Glutamatergic neuron (in vitro differentiated cells): ENCODE results near the gene CABLES2. TPM values are rescaled to one million over a fixed set of nuclear protein-coding genes. Genes with fewer than 3 reads are reported as not detected.
A peak's percentile ranks its signal among the peaks of the same experiment; 100 is the strongest.

Experiments
- DNase-seq: peaks from one replicate; pipeline ENCODE4 v3.0.0; 2022
- H3K27ac Mint-ChIP-seq: one replicate; pipeline ENCODE4 v1.8.0; 2020; ENCODE audit warnings: mild to moderate bottlenecking, mixed read lengths, inconsistent platforms; ENCODE audit not compliant: unreplicated experiment
- H3K27me3 Mint-ChIP-seq: one replicate; pipeline ENCODE4 v1.8.0; 2020; ENCODE audit warnings: mild to moderate bottlenecking, moderate library complexity, mixed read lengths, inconsistent platforms; ENCODE audit not compliant: unreplicated experiment
- H3K36me3 Mint-ChIP-seq: one replicate; pipeline ENCODE4 v1.8.0; 2020; ENCODE audit warnings: mild to moderate bottlenecking, mixed read lengths, inconsistent platforms; ENCODE audit not compliant: unreplicated experiment
- H3K4me1 Mint-ChIP-seq: one replicate; pipeline ENCODE4 v1.8.0; 2020; ENCODE audit warnings: mild to moderate bottlenecking, low read depth, mixed read lengths, inconsistent platforms; ENCODE audit not compliant: unreplicated experiment
- H3K4me3 Mint-ChIP-seq: one replicate; pipeline ENCODE4 v1.8.0; 2020; ENCODE audit warnings: mild to moderate bottlenecking, mixed read lengths, inconsistent platforms; ENCODE audit not compliant: unreplicated experiment
- H3K9me3 Mint-ChIP-seq: one replicate; pipeline ENCODE4 v1.8.0; 2020; ENCODE audit warnings: mild to moderate bottlenecking, moderate library complexity, mixed read lengths, inconsistent platforms; ENCODE audit not compliant: unreplicated experiment
- total RNA-seq: library from RNA; stranded (reverse); fragmentation: NEBNext Ultra II Directional; extraction: Animal tissue kit (Norgen Biotek cat#: 25700); gene quantifications from one replicate; pipeline ENCODE4 v1.2.1, GENCODE V29; 2021; ENCODE audit not compliant: unreplicated experiment
- TF ChIP-seq, protein P1 (sequence below): fragments of 200-600 bp; sonication (generic); IDR thresholded peaks from one replicate; pipeline ENCODE4 v1.5.0; 2021; ENCODE audit not compliant: partially characterized antibody, unreplicated experiment

Gene CABLES2
- total RNA-seq, 1 donor from 2014 or later, result 25.3 TPM

GRCh38 chr20:62387933-62388635 is 19.0 kb downstream of the CABLES2 start:
- Mint-ChIP-seq H3K4me3 (peak overlapping the region; percentile 99), H3K4me1 (peaks cover 14% of the 10 kb centered on the region), H3K36me3 (no peaks in the 10 kb centered on the region), H3K9me3 (peaks cover 11% of the 10 kb centered on the region), H3K27ac (peak overlapping the region; percentile 86), H3K27me3 (peaks cover 24% of the 10 kb centered on the region)
- TF ChIP-seq, protein P1, sequence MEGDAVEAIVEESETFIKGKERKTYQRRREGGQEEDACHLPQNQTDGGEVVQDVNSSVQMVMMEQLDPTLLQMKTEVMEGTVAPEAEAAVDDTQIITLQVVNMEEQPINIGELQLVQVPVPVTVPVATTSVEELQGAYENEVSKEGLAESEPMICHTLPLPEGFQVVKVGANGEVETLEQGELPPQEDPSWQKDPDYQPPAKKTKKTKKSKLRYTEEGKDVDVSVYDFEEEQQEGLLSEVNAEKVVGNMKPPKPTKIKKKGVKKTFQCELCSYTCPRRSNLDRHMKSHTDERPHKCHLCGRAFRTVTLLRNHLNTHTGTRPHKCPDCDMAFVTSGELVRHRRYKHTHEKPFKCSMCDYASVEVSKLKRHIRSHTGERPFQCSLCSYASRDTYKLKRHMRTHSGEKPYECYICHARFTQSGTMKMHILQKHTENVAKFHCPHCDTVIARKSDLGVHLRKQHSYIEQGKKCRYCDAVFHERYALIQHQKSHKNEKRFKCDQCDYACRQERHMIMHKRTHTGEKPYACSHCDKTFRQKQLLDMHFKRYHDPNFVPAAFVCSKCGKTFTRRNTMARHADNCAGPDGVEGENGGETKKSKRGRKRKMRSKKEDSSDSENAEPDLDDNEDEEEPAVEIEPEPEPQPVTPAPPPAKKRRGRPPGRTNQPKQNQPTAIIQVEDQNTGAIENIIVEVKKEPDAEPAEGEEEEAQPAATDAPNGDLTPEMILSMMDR, result no peak
- no peak for DNase-seq

- TF ChIP-seq, protein P1, result no peak
- no peak for DNase-seq
- Mint-ChIP-seq H3K36me3 (no peaks in the 10 kb centered on the region), H3K27me3 (peaks cover 24% of the 10 kb centered on the region), H3K4me1 (peaks cover 15% of the 10 kb centered on the region), H3K9me3 (peaks cover 11% of the 10 kb centered on the region), H3K4me3 (peak overlapping the region; percentile 99), H3K27ac (peak overlapping the region; percentile 86)
Observed at GRCh38 chr20:62387219-62387913, 19.7 kb downstream of the CABLES2 start.

GRCh38 chr20:62386383-62387218 is 20.5 kb downstream of the CABLES2 start, which contains the start of gene RPS21:
Gene RPS21 (plus strand): TSS chr20:62387103. CDS start chr20:62387339, 236 bp downstream.
- peak; percentile 92 for DNase-seq
- TF ChIP-seq, protein P1, result no peak
- peak within 1 kb of the TSS; percentile 99 for H3K4me3 Mint-ChIP-seq
- peaks cover 6% of the 10 kb centered on the region for H3K36me3 Mint-ChIP-seq
- H3K27me3 Mint-ChIP-seq, result peaks cover 22% of the 10 kb centered on the region
- H3K27ac Mint-ChIP-seq, result peak within 1 kb of the TSS; percentile 88
- H3K9me3 Mint-ChIP-seq, result peaks cover 14% of the 10 kb centered on the region
- peaks cover 19% of the 10 kb centered on the region for H3K4me1 Mint-ChIP-seq

DNA sequence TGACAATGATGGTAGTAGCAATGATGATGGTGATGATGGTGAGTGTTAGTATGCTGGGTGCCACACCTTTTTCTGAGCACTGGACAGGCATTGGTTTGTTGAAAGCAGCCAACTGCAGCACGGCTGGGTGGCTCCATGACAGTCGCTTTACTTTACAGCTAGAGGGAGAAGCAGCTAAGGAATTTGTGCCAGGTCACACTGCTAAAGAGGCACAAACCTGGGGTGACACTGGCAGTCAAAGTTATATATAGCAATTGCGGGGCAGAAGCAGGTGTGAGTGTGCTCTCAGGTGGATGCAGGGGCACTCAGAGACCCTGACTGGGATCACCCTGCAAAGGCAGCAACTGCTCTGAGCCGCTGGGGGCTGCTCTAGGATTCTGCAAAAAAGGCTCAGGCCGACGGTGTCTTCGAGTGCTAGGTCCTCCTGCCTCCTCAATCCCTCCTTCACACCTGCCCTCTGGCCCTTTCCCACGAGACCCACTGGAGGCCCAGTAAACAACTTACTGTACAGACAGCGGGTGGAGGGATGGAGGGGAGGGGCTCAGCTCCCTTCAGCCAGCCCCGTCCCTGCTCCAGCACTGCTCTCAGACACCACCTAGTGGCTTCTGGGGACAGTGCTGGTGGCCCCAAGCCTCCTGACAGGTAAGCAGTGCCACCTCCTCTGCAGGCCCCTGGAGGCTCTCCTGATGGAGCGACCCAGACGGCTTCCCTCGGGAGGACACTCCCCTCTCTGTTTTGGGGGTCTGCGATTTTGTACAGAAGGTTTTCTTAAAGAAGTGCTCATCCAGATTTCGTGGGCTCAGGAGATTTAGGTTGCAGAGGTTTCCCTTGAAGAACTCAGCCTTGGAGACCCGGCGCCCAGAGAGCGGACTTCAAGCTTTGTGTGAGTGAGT is 24.5 kb downstream of the CABLES2 start:
- Mint-ChIP-seq H3K36me3 (peaks cover 6% of the 10 kb centered on the region), H3K4me1 (peaks cover 16% of the 10 kb centered on the region), H3K27ac (peak overlapping the region; percentile 9), H3K27me3 (peaks cover 12% of the 10 kb centered on the region), H3K9me3 (peaks cover 3% of the 10 kb centered on the region), H3K4me3 (no peak overlapping the region)
- DNase-seq, result peak; percentile 88
- TF ChIP-seq, protein P1, result peak; percentile 91
